Glomerular endothelial cell (primary cell): ENCODE measurements around the gene FRG2C. TPM values are rescaled to one million over a fixed set of nuclear protein-coding genes. Genes with fewer than 3 reads are reported as not detected.
"Not testable (repeated sequence)": the region's sequence is repeated elsewhere in the genome, so short reads cannot be mapped to it uniquely, and the experiment has no call there.

Experiments
- DNase-seq: peaks from one replicate; pipeline ENCODE4 v3.0.0-alpha.2; 2011; ENCODE audit warnings: low read depth, low spot score; ENCODE audit errors: extremely low read depth
- total RNA-seq: library from RNA; depleted of rRNA; stranded (reverse); fragments of >200 nt; gene quantifications from 2 replicates; pipeline ENCODE4 v1.2.3, GENCODE V29; 2015

The FRG2C gene
- not detected in 2 replicates for total RNA-seq

DNA sequence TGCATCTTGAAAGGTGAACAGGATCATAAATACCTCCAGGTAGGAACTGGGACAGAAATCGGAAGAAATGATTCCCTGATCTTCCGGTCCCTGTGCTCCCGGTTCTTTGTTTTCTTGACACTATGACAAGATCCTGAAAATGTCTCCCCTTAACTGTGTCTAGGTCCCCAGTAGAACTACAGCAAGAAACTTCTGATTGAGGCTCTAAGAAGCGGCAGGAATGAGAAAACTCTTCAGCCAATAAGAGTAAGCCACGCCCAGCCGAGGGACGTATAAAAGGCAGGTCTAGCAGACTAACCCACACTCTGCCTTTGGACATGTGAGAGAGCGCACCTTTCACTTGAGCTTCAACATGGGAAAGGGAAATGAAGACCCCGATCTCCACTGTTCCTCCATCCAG lies at the start of gene FRG2C:
FRG2C (plus strand) TSS at position 301 of the 400 bp plus-strand sequence; CDS start at position 353, 52 bp downstream.
- DNase-seq, result not testable (repeated sequence)

DNA sequence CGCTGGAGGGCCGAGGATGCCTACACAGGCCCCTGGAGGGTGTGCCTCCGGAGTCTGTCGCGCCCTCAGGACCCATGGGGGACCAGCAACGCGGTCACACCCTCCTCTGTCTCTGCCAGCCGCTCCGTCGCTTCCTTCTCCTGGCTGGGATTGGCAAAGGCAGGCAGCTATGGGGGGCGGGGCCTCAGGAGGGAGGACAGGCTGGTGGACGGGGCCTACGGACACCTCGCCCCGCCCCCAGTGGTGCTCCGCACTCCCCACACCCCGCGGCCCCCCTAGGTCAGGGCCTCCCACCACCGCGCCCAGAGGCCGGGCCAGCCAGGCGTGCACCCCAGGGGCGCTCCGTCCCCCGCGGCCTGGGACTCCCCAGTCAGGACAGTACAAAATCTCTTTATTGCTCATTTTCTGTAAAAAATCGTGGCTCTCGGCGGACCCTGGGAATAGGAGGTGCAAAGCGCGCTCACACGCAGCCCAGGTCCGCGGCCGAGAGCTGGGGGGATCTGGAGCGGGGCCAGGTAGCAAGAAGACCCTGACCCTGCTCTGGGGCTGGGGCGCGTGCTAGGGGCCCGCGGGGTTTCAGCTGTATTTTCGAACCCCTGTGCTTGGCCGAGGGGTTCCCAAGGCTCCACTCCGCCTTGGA lies 45.3 kb upstream of the FRG2C start:
- not testable (repeated sequence) for DNase-seq

DNA sequence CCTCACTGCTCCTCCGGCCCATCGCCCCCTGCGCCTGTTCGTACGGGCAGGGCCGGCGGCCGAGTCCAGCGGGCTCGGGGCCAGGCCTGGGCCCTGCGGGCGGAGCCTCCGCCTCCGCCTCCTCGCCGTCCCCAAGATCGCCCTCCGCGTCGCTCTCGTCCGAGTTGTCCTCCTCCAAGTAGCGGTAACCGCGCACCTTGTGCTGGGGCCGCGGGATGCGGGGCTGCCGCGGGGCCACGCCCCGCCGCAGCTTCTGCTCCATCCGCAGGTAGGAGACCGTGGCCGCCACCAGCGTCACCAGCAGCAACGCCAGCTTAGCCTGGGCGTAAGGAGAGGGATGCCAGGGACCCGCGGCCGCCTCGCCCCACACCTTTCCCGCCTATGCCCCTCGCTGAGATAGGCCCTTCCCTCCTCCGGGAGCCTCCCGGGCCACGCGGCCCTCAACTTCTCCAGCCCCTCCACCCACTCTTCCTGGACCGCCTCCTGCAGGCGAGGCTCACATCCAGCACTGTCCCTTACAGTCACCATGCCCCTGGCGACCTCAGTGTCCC lies 44.6 kb upstream of the FRG2C start:
- DNase-seq, result not testable (repeated sequence)

DNA sequence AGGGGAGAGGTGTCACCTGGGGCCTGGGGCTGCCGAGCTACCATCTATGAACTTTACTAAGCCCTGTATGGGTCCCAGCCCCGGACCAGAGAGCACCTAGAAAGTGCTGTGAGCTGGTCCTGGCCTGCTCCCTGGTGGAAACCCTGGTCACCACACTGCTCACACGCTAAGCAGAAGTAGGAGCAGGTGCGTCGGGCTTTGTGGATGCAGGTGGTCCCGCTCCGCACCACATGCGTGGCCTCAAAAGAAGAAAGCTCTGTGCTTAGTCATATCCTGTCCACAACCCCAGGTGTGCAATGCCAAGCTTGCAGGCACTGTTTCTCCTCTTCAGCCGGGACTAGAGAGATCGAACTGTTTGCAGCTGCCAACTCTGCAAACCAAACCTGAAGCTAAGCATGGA lies 42.4 kb upstream of the FRG2C start:
- not testable (repeated sequence) for DNase-seq

DNA sequence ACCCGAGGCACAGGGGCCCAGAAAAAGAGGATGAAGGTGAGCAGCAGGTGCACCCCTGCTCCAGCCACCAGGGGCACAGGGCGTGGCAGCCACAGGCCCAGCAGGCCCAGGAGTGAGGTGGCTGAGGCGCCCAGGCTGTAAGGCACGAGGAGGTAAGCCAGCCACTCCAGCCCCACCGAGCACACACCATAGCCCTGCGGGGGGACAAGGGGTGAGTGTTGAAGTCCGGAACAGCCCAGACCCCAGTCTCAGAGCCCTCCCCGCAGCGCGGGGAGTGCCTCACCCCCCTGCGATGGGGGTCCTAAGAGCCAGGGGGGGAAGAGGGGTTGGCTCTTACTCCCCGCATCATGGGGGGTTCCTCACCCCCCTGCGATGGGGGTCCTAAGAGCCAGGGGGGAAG lies 40.5 kb upstream of the FRG2C start:
- not testable (repeated sequence) for DNase-seq

DNA sequence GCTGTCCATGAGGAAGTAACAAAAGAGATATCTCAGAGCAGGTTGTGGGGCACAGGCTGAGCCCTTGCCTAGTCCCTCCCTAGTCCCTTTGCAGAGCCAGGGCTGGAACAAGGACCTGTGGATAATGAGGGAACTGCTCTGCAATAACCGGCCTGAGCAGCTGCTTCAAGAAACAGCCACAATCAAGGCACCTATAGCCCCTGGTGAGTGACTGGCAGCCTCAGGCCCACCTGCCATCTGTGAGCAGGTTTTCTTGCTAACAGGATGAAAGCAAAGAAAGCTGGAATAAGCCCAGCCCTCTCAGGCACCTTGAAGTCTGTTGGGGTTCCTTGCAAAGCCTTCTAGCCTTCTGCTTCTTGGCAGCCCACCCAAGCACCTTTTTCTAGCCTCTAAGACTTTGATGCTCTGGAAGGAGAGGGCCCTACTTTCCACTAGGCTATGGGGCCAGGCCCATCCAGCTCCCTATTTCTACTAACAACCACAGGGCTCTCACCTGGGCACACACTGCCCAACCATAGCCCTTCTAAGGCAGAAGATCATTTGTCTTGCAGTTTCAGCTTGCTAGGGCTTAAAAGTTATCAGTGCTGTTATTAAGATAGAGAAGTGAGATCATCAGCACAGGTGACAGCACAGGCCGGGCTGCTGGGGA lies 33.1 kb upstream of the FRG2C start:
- not testable (repeated sequence) for DNase-seq

DNA sequence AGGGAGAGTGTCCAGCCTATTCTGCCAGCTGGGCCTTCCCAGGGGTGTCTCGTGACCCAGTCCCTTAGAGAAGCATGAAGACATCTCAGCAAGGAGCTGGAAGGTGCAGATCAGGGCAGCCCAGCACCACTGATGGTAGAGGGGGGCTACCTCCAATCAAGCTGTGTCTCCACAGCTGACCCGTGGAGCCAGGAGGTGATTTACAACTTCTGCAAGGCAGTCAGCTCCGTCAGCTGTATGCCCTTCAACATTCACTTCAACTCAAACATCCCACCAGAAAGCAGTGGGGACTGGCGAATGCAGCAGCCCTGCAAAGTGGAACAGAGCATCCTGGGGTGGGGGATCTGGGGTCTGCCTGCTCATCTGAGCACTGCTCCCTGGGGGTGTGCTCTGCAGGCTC lies 32.6 kb upstream of the FRG2C start:
- no peak for DNase-seq

DNA sequence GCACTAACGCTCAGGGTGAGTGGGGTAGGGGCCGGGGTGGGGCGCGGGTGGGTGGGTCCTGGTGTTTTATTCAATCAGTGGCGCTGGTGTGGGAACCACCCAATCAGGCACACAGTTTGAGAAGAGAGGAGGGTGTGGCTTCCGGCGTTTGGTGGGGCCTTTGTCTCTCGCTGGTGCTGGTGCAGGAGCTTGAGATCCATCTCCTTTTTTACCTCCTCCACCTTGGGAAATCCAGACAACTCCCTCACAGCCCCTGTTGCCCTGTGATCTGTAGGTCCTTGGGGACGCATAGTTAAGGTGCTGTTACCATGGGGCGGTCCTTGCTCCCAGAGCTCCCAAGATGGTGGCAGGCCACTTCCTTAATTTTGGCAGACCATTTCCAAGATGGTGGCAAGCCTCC lies 25.2 kb upstream of the FRG2C start:
- DNase-seq, result not testable (repeated sequence)

DNA sequence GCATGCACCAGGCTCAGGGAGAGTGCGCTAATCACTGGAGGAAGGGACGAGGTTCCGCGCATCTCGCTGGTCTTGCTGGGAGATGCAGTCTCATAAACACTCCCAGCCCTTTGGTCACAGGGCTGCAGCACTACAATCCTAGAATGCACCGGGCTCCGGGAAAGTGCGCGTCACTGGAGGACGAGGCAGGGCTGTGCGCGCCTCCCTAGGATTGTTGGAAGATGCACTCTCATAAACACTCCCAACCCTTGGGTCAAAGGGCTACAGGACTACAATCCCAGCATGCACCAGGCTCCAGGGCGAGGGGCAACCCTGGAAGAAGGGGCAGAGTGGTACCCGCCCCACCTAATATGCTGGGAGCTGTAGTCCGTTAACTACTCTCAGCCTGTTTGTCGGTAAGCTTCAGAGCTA lies 23.0 kb upstream of the FRG2C start:
- peak; percentile 10 for DNase-seq

DNA sequence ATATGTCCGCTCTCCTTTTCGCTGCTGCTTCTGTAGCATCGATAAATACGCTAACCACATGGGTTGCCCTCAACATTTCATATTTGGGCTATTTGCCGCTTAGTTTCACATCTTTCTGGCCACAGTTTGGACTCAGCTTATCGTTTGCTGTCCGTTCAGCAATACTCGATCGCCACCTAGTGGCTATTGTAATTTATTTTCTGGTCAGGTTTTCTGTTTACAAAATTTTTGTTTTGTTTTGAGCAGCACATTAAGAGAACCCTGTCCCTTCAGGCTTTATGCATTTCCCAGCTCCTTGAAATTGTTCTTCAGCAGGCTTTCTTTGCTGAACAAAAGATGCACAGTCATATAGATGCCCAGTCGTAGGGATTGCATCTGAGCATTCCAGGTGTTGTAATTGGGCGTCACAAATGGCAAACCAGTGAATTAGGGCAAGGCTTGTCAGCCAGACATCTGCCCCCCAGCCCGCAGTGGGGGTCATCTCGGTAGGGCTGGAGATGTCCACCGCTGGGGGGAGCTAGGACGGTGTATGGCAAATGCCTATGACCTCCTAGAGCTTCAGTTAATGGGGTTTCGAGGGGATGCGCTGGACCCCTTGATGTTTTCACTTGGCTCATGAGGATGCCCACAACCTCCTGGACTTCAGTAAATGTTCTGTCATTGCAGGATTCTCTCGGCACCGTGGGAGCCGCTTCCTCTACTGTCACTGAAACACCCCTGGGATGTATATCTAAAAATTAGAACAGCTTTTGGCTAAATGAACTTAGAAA lies 20.9 kb upstream of the FRG2C start:
- DNase-seq, result peak; percentile 16

DNA sequence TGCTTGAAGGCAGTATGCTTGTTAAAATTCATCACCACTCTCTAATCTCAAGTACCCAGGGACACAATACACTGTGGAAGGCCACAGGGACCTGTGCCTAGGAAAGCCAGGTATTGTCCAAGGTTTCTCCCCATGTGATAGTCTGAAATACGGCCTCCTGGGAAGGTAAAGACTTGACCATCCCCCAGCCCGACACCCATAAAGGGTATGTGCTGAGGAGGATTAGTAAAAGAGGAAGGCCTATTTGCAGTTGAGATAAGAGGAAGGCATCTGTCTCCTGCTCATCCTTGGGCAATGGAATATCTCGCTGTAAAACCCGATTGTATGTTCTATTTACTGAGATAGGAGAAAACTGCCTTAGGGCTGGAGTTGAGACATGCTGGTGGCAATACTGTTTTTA lies 18.6 kb upstream of the FRG2C start:
- DNase-seq, result not testable (repeated sequence)

DNA sequence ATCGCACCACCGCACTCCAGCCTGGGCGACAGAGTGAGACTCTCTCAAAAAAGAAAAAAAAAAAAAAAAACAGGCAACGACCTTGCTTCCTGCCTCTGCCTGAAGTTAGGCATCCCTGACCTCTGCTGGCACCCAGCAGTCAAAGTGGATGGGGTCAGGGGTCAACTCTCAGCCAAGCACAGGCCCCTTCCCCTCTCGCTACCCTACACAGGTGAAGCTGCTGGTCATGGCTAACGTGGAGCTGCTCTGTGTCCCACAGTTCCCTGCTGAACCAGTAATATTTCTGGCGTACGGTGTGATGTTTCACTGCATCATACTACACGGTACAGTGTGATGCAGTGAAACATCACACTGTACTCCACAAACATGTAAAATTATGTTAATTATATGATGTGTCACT lies 13.9 kb upstream of the FRG2C start:
- no peak for DNase-seq

DNA sequence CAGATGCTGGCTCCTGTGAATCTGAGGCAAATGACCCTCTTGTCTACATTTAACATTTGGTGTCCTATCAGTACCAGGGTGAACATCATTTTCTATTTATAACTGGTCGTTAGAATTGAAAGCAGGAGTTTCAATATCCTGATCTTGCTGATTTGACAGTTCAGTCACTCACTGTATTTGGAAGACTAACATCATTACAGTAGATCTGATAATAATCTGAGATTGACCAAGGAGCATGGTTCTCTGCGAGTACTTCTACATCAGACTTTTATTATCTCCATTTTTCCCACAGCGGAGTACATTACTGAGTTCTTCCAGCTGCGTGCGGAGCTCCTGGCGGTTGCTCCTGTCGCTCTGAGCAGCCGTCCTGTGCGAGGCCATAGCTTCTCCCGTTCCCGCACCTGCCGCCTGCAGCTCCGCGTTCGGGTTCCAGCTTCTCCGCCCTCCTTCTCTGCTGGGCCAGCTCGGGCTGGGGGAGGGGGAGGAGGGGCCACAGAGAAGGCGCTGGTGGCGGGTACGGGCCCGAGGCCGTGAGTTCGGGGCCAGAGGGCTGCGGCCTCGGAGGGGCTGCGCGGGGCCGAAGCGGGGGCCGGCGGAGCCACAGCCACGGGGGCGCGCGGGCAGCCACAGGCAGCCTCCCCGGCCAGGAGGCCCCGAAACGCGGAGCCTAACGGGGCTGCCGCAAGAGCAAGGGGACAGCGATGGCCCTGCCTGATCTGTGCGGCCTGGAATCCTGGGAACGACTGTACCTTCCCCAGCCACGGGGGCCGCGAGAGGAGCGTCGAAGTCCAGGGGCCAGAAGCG lies 8.8 kb upstream of the FRG2C start:
- not testable (repeated sequence) for DNase-seq

DNA sequence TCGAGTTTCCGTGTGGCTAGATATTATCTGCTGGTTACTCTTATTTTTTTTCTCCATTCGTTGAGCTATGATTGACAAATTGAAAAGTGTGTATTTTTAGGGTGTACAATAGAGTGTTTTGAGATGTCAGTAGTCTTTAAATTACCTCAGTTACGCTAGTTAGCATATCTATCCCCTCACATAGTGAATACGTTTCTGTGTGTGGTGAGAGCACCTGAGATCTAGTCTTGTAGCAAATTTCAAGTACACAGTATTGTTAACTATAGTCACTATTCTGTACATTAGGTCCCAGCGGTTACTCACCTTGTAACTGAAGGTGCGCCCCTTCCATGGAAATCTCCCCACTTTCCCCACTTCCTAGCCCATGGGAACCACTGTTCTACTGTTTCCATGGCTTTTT lies 8.2 kb upstream of the FRG2C start:
- DNase-seq, result not testable (repeated sequence)

DNA sequence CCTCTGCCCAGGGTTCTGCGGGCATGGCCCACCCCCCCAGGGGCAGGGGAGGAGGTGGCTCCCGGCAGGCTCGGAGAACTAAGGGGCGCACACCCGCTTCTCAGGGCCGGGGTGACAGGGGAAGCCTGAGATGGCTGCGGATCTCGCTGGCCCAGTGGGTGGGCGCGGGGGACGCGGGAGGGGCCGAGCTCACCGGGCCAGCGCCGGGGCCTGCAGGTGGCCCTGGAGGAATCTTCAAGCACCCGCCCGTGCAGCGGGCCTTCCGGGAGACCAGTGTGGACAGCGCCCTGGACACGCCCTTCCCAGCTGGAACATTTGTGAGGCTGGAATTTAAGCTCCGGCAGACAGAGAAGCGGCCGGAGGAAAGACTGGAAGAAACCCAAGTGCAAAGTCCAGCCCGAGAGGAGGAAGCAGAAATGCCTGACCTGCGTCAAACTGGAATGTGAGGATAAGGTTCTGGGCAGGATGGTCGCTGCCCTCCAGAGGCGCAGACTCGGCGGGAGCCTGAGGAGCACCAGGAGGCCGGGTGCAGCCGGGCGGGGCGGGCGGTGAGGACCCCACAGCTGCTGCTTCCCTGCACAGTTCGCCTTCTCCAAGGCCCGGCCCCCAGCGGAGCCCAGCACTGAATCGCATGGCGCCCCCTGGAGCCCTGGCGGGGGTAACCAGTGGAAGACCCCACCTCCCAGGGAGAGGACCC lies 5.6 kb upstream of the FRG2C start:
- not testable (repeated sequence) for DNase-seq

DNA sequence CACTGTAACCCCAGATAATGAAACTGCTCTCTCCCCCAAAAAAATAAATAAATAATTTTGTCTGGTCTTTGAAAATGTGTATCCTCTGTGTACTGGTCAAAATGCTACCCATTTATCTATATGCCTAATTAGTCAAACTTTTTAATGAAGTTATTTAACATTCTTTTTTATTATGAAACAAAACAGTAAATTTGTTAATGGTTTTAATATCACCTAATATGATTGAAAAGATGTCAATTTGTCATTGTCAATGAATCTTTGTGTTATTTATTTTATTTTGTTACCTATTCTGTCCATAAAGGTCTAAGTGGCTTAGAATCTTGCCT lies 5.1 kb upstream of the FRG2C start:
- not testable (repeated sequence) for DNase-seq

DNA sequence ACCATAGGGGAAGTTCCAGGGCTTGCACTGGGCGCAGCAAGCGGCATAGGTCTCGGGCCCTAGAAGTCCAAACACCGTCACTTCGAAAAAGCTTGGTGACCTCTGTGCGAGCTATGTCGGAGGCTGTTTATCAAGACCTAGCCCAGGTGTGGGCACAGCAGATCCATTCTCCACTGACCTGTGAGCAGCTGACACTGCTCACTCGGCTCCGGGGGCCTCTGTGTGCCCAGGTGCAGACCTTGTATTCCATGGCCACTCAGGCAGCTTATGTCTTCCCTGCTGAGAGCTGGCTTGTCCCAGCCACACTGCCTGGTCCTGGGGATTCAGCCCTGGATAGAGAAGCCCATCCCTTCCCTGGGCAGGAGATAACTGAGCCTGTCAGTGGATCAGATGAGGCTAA lies 1.5 kb downstream of the FRG2C start:
- not testable (repeated sequence) for DNase-seq

DNA sequence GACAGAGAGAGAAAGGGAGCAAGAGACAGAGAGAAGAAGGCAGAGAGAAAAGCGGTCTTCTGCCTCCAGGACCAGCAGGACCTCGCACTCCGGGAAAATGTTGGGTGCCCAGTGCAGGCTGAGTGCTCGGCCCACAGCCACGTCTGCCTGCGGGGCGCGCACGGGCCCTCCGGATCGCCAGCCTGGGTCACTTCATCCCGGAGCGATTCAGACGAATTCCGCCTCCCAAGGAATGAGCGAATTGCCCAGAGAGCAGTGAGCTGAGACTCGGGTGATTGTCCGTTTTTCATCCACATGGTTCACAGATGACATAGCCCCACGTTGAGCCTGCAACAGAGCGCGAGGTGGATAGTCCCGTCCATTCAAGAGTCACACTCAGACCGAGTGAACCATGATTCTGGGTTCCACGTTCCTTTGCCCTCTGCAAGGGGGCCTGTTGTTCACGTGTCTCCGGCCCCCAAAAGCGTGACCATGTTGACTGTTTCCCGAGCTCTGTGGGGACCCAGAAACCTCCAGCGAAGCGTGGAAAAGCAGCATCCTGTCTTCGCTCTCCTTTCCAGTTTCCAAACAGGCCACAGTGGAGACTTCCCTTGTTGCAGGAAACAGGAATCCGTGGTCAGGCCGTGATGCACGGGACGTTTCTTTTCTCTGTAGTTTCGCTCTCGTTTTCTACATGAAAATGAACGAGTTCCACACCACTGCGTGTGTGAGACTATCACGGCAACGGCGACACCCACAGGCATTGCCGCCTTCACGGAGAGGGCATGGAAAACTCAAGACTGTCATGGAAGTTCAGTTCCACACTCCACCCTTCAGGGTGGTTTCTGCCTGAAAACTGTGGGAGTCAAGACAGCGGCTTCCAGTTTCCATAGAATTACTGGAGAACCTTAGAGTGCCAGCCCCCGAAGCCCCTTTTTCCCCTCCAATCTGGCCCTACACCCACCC lies 3.9 kb downstream of the FRG2C start:
- not testable (repeated sequence) for DNase-seq

DNA sequence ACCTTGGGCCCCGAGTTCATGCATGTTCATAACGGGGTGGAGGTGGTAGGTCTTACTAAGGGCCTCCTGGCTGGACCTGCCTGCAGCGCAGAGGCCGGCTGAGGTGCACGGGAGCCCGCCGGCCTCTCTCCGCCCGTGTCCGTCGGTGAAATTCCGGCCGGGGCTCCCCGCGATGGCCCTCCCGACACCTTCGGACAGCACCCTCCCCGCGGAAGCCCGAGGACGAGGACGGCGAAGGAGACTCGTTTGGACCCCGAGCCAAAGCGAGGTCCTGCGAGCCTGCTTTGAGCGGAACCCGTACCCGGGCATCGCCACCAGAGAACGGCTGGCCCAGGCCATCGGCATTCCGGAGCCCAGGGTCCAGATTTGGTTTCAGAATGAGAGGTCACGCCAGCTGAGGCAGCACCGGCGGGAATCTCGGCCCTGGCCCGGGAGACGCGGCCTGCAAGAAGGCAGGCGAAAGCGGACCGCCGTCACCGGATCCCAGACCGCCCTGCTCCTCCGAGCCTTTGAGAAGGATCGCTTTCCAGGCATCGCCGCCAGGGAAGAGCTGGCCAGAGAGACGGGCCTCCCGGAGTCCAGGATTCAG lies 4.7 kb downstream of the FRG2C start:
- DNase-seq, result not testable (repeated sequence)
